HG03439 (cell line): Measurements from ENCODE around the gene DIRAS1.
"Not testable (repeated sequence)": the region's sequence is repeated elsewhere in the genome, so short reads cannot be mapped to it uniquely, and the experiment has no call there.

Experiments used
- ATAC-seq: cut with Tn5 transposase; IDR thresholded peaks from one replicate; pipeline ENCODE4 v1.9.1; 2021; ENCODE audit warnings: mild to moderate bottlenecking, moderate library complexity; ENCODE audit not compliant: unreplicated experiment

Gene DIRAS1

DNA sequence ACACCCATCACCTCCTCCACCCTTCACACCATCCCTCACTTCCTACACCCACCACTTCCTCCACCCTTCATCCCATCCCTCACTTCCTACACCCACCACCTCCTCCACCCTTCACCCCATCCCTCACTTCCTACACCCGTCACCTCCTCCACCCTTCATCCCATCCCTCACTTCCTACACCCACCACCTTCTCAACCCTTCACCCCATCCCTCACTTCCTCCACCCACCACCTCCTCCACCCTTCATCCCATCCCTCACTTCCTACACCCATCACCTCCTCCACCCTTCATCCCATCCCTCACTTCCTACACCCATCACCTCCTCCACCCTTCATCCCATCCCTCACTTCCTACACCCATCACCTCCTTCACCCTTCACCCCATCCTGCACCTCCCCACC, 7.1 kb downstream of the DIRAS1 start:
- ATAC-seq = not testable (repeated sequence)

DNA sequence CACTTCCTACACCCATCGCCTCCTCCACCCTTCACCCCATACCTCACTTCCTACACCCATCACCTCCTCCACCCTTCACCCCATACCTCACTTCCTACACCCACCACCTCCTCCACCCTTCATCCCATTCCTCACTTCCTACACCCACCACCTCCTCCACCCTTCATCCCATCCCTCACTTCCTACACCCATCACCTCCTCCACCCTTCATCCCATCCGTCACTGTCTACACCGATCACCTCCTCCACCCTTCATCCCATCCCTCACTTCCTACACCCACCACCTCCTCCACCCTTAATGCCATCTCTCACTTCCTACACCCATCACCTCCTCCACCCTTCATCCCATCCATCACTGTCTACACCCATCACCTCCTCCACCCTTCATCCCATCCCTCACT, 8.0 kb downstream of the DIRAS1 start:
- ATAC-seq = not testable (repeated sequence)

- no peak for ATAC-seq
These were observed 9.3 kb downstream of the DIRAS1 start for GRCh38 chr19:2711875-2712205.

DNA sequence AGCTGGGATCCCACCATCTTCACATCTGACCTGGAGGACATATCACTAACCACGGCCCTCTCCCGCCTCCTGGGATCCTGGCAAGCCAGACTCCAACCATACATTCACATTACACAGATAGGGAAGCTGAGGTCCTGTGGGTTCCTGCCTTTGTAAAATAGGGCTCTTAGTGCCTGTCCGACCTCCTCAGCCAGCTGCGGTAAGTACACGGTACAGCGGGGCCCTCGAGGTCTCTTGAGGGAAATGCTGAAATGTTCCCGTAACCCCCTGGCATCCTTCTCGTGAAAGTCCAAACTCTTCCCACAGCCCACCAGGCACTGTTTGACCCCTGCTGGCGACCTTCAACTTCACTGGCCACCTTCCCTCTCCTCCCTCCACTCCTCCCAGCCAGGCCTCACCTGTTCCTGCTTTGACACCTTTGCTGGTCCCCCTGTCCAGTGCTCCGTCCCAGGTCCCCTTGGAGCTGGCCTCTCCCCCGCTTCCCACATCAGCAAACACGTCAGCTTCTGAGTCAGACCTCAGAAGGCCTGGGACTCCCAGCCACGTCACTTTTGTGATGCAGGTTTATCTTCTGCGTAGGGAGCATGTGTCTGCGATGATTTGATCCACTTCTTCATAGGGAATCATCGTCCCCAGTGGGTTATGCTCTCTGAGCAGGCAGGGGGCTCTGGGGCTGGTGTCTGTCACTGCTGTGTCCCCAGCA, 9.8 kb downstream of the DIRAS1 start:
- no peak for ATAC-seq

GRCh38 chr19:2706251-2706650, 14.9 kb downstream of the DIRAS1 start:
- ATAC-seq = no peak

DNA sequence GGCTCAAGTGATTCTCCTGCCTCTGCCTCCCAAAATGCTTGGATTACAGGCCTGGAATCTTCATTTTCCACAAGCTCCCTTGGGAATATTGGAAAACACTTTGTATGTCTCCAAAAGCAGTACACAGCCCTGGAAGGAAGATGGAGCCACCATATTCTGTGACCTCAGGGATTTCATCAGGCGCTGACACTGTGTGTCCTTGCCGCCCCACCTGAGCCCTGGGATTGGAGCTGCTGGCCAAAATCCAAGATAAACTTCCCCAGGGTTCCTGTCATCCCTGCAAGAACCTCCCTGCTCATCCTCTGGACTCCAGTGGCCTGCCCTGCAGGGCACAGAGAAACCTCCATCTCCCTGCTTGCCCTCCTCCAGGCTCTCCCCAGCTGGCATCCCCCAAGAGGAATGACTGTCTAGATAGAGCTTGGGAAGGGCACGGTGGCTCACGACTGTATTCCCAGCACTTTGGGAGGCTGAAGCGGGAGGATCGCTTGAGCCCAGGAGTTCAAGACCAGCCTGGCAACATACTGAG, 17.4 kb downstream of the DIRAS1 start:
- ATAC-seq = no peak

DNA sequence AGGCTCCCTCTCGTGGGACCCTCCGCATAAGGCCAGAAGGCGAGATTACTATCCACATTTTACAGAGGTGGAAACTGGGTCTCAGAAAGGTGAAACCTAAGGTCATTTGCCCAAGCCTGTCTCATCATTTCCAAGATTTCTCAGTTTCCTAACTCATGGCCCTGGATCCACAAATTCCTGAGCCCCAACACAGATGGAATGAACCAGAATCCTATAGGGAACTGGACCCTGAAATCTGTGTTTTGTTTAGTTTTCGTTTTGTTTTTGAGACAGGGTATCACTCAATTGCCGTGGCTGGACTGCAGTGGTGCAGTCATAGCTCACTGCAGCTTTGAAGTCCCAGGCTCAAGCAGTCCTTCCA, 18.1 kb downstream of the DIRAS1 start:
- no peak for ATAC-seq

GRCh38 chr19:2702170-2703076, 18.7 kb downstream of the DIRAS1 start, which contains the start of gene GNG7:
TSS of gene GNG7 (minus strand) at chr19:2702694. CDS start at chr19:2520688, 182,006 bp downstream.
- peak; percentile 62 for ATAC-seq

GRCh38 chr19:2701361-2702169, 19.6 kb downstream of the DIRAS1 start:
- ATAC-seq = no peak

GRCh38 chr19:2700660-2701360, 20.4 kb downstream of the DIRAS1 start:
- ATAC-seq = no peak

DNA sequence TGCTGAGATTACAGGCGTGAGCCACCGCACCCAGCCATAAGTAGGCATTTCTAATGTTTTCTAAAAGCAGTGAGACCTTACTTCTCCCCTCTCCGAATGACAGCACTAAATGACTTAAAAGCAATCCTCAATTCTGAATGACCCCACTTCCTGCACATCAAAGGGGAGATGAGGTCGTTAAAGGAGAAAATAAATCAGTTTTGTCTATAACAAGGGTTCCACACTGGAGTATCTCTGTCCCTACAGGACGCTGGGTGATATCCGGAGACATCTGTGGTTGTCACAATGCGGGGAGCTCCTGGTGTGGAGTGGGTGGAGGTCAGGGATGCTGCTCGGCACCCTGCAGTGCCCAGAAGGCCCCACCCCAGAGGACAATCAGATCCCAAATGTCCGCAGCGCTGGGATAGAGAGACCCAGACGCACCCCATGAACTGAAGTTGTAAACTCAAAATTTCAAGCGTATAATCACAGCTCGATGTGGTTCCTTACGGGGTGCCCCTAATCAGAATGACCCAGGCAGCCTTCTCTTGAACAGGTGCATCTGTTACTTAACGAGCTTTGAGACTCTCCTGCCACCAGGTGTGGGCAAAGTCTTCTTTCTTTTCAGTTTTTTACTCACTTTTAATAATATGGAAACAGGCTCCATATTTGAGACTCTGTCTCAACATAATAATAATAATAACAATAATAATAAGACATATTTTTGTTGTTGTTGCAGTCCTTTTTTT, 21.6 kb downstream of the DIRAS1 start:
- ATAC-seq = no peak

GRCh38 chr19:2694196-2694595, 27.0 kb downstream of the DIRAS1 start:
- ATAC-seq = no peak

- no peak for ATAC-seq
These were observed 27.5 kb downstream of the DIRAS1 start for GRCh38 chr19:2693492-2694160.

DNA sequence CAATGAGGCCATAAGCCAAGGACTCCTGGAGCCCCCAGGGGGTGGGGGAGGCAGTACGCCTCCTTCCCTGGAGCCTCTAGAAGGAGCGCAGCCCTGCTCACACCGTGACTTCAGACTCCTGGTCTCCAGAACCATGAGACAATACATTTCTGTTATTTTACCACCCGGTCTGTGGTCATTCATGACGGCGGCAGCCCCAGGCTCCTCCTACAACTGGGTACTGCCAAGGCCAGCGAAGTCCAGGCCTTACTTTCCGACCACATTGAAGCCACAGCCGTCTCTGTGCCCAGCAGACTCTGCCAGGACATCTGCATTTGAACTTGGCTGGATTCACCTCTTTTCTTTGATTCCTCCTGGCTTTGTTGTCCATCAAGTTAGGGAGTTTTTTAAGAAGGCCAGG, 29.2 kb downstream of the DIRAS1 start:
- no peak for ATAC-seq

GRCh38 chr19:2690856-2691255, 30.3 kb downstream of the DIRAS1 start:
- no peak for ATAC-seq

GRCh38 chr19:2686360-2686759, 34.8 kb downstream of the DIRAS1 start:
- ATAC-seq = no peak

- ATAC-seq = no peak
These were observed 35.9 kb downstream of the DIRAS1 start for GRCh38 chr19:2685204-2685704.

DNA sequence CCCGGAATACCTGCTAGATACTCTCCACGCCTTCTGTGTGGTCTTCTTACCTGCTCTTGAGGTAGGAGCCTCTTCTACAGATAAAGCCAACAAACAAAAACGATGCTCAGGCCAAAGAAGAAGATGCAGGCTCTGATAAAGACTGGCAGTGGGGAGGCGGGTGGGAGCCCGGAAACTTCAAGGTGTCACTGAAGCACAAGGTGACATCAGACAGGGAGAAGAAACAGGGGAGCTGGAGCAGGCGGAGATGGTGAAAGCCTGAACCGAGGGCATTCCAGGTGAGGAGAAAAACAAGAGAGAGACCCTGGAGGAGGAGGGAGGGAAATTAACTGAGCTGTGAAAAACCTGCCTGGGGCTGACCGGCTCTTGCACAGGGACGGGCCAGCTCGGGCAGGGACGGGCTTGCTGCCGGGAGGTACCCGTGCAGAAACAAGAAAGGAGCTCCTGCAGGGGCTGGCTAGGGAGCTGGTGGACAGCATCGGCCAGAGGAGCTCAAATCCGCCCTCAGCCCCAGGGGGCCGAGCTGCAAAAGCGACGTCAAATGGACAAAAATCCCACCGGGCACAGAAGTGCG, 37.7 kb downstream of the DIRAS1 start:
- no peak for ATAC-seq

GRCh38 chr19:2680808-2681207, 40.4 kb downstream of the DIRAS1 start:
- ATAC-seq = peak; percentile 39
